Activated naive CD8-positive, alpha-beta T cell treated with anti-CD3 and anti-CD28 coated beads for 36 hours (primary cell): ENCODE data around the gene RSPO3. TPM values are rescaled to one million over a fixed set of nuclear protein-coding genes. Genes with fewer than 3 reads are reported as not detected.
A peak's percentile ranks its signal among the peaks of the same experiment; 100 is the strongest.

Source experiments
- DNase-seq: peaks from one replicate; pipeline ENCODE4 v3.0.0; 2021
- H3K27ac Mint-ChIP-seq: one replicate; pipeline ENCODE4 v1.8.0; 2022; ENCODE audit warnings: mild to moderate bottlenecking, moderate library complexity, mixed read lengths
- H3K27me3 Mint-ChIP-seq: one replicate; pipeline ENCODE4 v1.8.0; 2022; ENCODE audit warnings: mild to moderate bottlenecking, mixed read lengths
- H3K36me3 Mint-ChIP-seq: one replicate; pipeline ENCODE4 v1.8.0; 2021; ENCODE audit warnings: mild to moderate bottlenecking, mixed read lengths
- H3K4me1 Mint-ChIP-seq: one replicate; pipeline ENCODE4 v1.8.0; 2021; ENCODE audit warnings: mixed read lengths
- H3K4me3 Mint-ChIP-seq: one replicate; pipeline ENCODE4 v1.8.0; 2022; ENCODE audit warnings: mild to moderate bottlenecking, moderate library complexity, mixed read lengths
- H3K9me3 Mint-ChIP-seq: one replicate; pipeline ENCODE4 v1.8.0; 2022; ENCODE audit warnings: mixed read lengths
- total RNA-seq, 2 experiments: library from RNA; stranded (reverse); gene quantifications; one replicate each; pipeline ENCODE4 v1.2.3, GENCODE V29; 2021

RSPO3 gene
- total RNA-seq, 2 experiments from 2014 or later, result not detected

DNA sequence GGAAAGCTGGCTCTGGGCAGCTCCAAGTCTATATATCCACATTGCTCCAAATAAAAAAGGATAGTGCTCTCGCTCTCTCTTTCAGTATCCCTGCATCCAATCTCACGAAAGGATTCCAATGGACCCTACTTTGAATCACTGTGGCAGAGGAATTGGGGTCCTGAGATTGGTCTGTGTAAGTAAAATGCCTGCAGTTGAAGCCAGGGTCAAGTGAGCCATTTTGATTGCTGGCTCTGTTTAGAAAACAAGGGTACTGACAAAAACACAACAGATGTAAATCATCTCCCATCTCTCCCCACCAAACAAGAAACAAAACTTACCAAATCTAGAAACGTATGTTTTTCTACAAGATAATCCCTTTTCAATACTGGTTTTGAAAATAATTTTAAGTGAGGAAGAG is 45.6 kb downstream of the RSPO3 start:
- Mint-ChIP-seq H3K4me3 (no peak overlapping the region), H3K9me3 (peaks cover 4% of the 10 kb centered on the region), H3K4me1 (no peaks in the 10 kb centered on the region), H3K36me3 (no peaks in the 10 kb centered on the region), H3K27me3 (peaks cover 11% of the 10 kb centered on the region), H3K27ac (no peak overlapping the region)
- no peak for DNase-seq

DNA sequence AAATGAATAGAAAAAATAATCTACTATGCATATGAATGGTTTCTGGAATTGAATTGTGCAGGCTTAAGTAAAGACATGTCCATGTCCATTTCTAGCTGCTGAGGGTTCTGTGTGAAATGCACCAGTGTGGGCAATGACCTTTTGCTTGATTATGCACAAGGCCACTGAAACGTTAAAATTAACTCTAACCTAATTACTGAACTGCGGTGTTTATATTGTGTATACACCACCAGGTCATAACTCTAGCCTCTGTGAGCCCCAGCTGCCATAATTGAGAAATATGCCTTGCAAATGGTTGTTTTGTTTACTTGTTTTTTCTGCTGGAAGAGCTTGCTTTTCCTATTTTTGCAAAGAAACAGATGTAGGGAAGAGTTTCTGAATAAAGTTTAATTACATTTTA is 46.1 kb downstream of the RSPO3 start:
- Mint-ChIP-seq H3K27ac (no peak overlapping the region), H3K36me3 (no peaks in the 10 kb centered on the region), H3K4me1 (no peaks in the 10 kb centered on the region), H3K4me3 (no peak overlapping the region), H3K27me3 (peaks cover 14% of the 10 kb centered on the region), H3K9me3 (peaks cover 5% of the 10 kb centered on the region)
- DNase-seq, result no peak

DNA sequence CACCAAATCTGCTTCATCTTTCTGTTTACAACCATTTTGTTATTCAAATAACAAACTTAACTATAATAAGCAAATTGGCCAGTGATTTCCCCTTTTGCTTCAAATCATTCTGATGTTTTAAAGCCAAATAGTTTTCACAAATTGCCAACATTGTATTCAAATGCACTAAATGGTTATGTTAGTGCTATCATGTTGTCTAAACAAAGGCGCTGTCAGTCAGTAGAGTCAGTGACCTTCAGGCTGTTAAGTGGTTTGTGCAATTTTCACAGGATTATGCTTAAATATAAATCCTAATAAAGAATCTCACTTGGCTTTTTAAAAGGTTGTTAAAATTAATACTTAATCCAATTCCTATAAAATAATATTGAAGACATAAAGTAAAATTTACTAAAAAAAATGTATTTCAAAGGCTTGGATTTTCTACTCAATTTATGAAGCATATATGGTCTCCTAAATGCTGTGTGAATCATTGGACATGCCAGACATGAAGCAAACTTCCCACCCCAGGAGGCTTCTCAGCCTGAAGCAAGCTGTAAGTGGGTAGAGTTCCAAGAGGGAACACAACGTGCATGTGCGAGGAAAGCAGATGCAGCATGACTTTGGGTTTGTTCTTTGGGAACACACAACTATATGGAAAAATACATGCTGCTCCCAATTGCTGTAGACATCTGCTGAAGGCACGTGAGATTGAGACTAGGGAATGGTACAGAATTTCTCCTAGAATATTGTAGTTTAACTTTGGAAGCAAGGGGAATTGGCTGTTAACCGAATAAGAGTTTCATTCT is 54.9 kb downstream of the RSPO3 start:
- H3K9me3 Mint-ChIP-seq, result peaks cover 4% of the 10 kb centered on the region
- no peak overlapping the region for H3K4me3 Mint-ChIP-seq
- peaks cover 26% of the 10 kb centered on the region for H3K27me3 Mint-ChIP-seq
- H3K4me1 Mint-ChIP-seq, result no peaks in the 10 kb centered on the region
- H3K27ac Mint-ChIP-seq, result no peak overlapping the region
- H3K36me3 Mint-ChIP-seq, result no peaks in the 10 kb centered on the region
- DNase-seq, result no peak

DNA sequence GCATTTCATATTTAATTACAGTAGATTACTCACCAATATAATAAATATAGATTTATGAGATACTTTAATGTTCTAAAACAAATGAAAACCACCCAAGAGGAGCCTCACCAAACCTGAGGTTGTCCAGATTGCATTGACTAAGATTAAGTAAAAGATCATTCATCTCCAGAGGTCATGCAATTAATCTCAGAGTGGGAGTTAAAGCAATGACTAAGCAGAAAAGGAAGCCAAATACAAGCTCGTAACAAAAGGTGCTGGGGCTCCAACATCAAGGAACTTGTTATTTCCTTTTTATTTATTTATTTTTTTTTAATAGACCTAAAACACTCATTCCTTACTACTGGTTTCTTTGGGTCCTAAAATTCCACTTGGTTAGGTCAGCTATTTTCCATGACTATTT is 57.7 kb downstream of the RSPO3 start:
- Mint-ChIP-seq H3K4me3 (no peak overlapping the region), H3K27me3 (peaks cover 18% of the 10 kb centered on the region), H3K27ac (no peak overlapping the region), H3K36me3 (no peaks in the 10 kb centered on the region), H3K4me1 (no peaks in the 10 kb centered on the region), H3K9me3 (no peaks in the 10 kb centered on the region)
- DNase-seq, result no peak

DNA sequence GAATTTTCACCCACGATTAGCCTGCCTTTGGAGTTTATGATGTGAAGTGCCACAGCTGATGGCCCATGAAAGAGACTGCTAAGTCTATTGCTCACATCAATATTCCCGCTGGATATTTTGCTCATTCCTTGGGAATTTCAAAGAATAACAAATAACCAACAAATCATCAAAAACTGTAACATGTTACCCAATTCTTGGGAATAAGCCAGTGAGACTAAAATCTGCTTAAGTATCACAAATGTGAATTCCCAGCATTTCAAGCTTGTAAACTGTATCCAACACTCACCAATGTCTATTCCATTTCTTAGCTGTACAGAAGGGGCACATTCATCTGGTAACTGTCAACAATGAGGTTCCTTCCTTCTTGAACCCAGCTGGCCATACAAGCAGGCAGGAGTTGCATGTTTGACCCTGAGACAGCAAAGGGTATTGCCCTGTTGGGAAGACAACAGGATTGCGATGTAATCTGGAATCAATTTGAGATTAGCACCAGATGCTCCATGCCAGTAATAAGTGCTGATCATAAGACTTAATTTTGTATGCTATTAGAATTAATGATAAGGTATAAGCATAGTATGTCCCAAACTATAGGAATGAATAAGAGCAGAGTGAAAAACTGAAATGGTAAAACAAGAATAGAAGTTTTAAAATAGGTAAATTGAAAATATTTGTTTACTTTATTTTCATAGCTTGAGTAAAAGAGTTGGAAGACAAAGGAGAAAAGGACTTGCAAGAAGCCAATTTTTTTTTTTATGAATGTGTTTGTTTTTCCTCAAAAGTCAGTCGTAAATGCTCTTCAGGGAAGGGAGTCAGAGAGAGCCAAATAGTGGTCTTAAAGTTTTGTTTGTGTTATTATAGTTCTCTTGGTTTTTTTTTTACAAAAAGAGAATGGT is 58.8 kb downstream of the RSPO3 start:
- no peaks in the 10 kb centered on the region for H3K36me3 Mint-ChIP-seq
- H3K4me1 Mint-ChIP-seq, result no peaks in the 10 kb centered on the region
- no peaks in the 10 kb centered on the region for H3K9me3 Mint-ChIP-seq
- DNase-seq, result no peak
- peaks cover 23% of the 10 kb centered on the region for H3K27me3 Mint-ChIP-seq
- no peak overlapping the region for H3K27ac Mint-ChIP-seq
- no peak overlapping the region for H3K4me3 Mint-ChIP-seq

DNA sequence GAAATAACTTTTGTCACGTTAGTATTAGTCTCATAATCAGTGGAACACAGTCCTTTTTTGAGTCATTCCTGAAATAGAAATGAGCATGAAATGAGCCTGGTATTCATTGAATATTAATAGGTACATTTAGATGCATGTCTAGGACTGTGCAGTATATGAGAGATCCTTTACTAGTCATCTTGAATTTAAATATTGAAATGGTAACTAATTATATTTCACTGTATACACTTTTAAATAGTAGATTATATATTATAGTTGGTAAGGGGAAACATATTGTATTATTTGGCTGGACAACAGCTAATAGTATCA is 59.4 kb downstream of the RSPO3 start:
- Mint-ChIP-seq H3K4me1 (no peaks in the 10 kb centered on the region), H3K27me3 (peaks cover 23% of the 10 kb centered on the region), H3K9me3 (no peaks in the 10 kb centered on the region), H3K27ac (no peak overlapping the region), H3K36me3 (no peaks in the 10 kb centered on the region), H3K4me3 (no peak overlapping the region)
- no peak for DNase-seq

DNA sequence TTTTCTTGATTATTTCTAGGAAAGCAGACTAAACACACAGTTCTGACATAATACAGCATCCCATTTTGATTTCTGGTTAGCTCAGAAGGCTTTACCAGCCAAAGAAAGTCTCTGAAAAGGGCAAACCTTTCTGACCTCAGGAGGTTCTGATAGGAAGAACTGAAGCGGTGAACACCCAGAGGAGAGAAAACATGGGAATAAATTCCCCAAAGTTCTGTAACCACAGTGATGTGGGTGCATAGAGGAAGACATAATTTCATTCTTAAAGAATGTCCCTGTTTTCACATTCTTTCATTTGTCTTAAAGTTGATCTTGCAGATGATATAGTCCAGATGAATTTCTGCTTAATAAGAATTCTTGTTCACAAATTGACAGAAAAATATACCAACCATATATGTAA is 60.3 kb downstream of the RSPO3 start:
- no peak for DNase-seq
- H3K27me3 Mint-ChIP-seq, result peaks cover 23% of the 10 kb centered on the region
- H3K36me3 Mint-ChIP-seq, result no peaks in the 10 kb centered on the region
- H3K4me3 Mint-ChIP-seq, result no peak overlapping the region
- H3K4me1 Mint-ChIP-seq, result no peaks in the 10 kb centered on the region
- H3K9me3 Mint-ChIP-seq, result no peaks in the 10 kb centered on the region
- no peak overlapping the region for H3K27ac Mint-ChIP-seq

DNA sequence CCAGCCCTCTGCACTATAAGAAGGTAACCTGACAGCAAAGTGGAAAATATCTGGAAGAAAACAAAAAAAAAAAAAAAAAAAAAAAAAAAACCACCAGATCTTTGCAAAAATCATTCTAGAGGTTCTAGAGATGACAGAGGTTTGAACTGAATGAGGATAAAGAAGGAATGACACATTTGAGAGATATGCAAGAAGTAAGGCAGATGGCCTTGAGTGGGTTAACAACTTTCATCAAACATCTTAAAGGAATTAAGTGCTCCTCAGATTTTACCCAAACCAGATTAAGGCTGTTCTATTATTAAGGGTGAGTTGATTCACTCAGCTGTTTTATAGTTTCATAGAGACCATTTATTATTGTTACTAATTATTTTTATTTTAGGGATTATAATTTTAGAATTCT is 62.0 kb downstream of the RSPO3 start:
- no peak overlapping the region for H3K27ac Mint-ChIP-seq
- H3K27me3 Mint-ChIP-seq, result peaks cover 22% of the 10 kb centered on the region
- H3K4me1 Mint-ChIP-seq, result no peaks in the 10 kb centered on the region
- H3K9me3 Mint-ChIP-seq, result no peaks in the 10 kb centered on the region
- no peak for DNase-seq
- H3K4me3 Mint-ChIP-seq, result no peak overlapping the region
- no peaks in the 10 kb centered on the region for H3K36me3 Mint-ChIP-seq

DNA sequence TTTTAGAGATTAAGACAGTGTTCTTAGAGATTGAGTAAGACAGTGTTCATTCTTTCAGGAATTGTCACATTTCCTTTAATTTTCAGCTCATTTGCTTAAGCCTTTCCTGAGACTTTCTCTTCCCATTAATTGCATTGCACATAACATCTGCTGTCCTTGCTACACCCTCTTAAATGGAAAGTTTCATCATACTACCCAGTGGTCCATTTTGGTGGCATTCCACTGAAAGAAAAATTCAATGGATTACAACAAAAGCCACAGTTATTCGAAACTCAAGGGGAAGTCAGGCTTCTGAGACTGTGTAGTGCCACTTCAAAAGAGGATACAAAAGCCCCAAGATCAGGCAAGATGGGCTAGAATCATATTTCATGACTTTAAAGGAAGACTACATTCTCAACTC is 64.0 kb downstream of the RSPO3 start:
- no peak for DNase-seq
- Mint-ChIP-seq H3K27me3 (peaks cover 15% of the 10 kb centered on the region), H3K9me3 (no peaks in the 10 kb centered on the region), H3K4me3 (no peak overlapping the region), H3K4me1 (no peaks in the 10 kb centered on the region), H3K36me3 (no peaks in the 10 kb centered on the region), H3K27ac (no peak overlapping the region)

DNA sequence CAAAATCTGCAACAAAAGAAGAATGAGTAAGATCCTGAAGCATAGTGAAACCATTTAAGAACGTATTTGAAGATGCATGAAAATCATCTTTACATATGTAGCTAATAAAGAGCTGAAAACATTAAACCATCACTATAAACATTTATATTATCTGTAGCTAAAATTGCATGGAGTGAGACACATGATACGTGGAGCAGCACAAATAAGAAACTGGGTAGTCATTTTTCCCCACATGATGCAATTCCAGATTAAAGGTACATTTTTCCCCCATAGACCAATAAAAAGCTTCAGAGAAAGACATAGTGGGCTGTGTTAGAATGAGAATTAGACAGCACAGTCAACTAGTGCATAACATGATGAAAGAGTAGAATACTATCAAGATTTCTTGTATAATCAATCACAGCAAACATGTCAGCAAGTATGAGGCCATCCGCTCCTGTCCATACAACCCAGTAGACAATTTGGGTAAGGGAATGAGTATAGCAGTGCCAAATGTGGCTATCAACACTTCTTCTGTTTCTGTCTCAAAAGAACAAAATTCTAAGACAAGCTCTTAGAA is 67.0 kb downstream of the RSPO3 start:
- Mint-ChIP-seq H3K9me3 (no peaks in the 10 kb centered on the region), H3K4me1 (no peaks in the 10 kb centered on the region), H3K27ac (no peak overlapping the region)

DNA sequence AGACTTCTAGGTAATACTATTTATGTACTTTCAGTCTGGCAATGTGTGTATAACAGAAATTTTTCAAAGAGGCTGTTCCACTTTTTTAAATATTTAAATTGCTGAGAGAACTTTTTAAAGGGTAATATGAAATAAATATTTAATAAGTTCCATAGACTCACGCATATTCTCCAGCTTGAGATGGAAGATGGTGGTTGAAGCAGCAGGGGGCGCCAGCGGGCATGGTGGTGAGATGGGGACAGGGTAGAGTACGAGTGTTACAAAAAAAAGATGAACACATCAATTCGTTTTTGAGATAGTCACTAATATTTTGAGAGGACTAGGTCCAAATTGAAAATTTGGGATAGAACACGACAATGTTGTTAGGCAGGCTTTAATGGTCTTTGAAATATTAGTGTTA is 68.4 kb downstream of the RSPO3 start:
- peak; percentile 64 for DNase-seq
- no peak overlapping the region for H3K27ac Mint-ChIP-seq
- H3K4me3 Mint-ChIP-seq, result no peak overlapping the region
- no peaks in the 10 kb centered on the region for H3K9me3 Mint-ChIP-seq
- peaks cover 6% of the 10 kb centered on the region for H3K27me3 Mint-ChIP-seq
- no peaks in the 10 kb centered on the region for H3K4me1 Mint-ChIP-seq
- no peaks in the 10 kb centered on the region for H3K36me3 Mint-ChIP-seq

More for the DNA sequence above, 67.0 kb downstream of the RSPO3 start:
- Mint-ChIP-seq H3K4me3 (no peak overlapping the region), H3K27me3 (peaks cover 10% of the 10 kb centered on the region), H3K36me3 (no peaks in the 10 kb centered on the region)
- DNase-seq, result no peak

DNA sequence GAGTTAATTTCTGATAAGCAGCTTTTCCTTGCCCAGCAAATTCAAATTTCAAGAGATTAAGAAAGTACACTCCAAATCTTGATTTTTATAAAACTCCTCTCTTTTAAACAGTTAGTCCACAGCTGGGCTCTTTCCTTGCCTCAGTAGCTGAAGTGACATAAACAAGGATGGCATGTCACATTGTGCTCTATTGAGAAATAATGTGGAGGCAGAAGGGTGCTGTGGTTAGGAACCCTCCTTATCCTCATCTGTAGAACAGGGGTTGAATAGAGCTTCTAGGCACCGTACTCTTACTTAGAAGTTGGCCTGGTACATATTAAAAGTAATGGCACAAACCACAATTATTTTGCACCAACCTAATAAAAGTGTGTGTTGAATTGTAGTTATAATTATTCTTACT is 70.3 kb downstream of the RSPO3 start:
- Mint-ChIP-seq H3K27ac (no peak overlapping the region), H3K27me3 (peaks cover 6% of the 10 kb centered on the region), H3K4me1 (no peaks in the 10 kb centered on the region), H3K36me3 (no peaks in the 10 kb centered on the region), H3K9me3 (no peaks in the 10 kb centered on the region), H3K4me3 (no peak overlapping the region)
- DNase-seq, result no peak

DNA sequence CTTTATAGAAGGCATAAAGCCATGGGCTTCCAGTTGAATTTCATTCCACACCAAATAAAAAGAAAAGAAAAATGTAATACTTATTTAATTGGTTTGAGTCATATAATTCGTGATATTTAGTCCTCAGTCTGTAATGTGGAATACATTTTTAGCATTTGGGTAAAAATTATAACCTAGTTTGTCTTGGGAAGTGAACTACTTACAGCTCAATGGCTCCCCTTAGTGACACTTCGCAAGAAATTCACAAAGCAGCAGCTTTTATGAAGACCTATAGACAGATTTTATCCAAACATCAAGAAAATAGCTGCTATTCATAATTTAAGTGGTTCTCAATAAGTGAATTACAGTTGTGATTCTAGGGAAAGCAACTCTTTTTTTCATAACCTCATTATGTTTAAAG is 72.1 kb downstream of the RSPO3 start:
- peaks cover 6% of the 10 kb centered on the region for H3K27me3 Mint-ChIP-seq
- no peak for DNase-seq
- no peak overlapping the region for H3K4me3 Mint-ChIP-seq
- H3K4me1 Mint-ChIP-seq, result no peaks in the 10 kb centered on the region
- no peak overlapping the region for H3K27ac Mint-ChIP-seq
- no peaks in the 10 kb centered on the region for H3K9me3 Mint-ChIP-seq
- H3K36me3 Mint-ChIP-seq, result no peaks in the 10 kb centered on the region

DNA sequence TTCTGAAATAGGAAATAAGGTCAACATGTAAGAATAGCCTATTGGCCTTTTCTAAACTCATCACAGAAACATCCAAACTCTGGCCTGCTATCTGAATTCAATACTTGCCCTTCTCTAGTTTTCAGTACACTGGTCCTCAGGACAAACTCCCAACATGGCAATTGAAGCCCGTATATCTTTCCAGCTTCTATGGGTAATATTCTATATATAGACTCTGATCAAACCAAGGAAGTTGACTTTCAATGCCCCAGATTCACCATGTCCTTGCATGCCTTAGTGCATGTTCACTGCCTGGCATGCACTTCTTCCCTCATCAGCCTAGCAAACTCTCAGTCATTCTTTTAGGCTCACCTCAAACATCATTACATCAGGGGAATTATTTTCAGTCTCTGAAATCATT is 73.2 kb downstream of the RSPO3 start:
- no peaks in the 10 kb centered on the region for H3K4me1 Mint-ChIP-seq
- no peak for DNase-seq
- no peak overlapping the region for H3K27ac Mint-ChIP-seq
- H3K27me3 Mint-ChIP-seq, result peaks cover 3% of the 10 kb centered on the region
- H3K9me3 Mint-ChIP-seq, result no peaks in the 10 kb centered on the region
- H3K36me3 Mint-ChIP-seq, result no peaks in the 10 kb centered on the region
- H3K4me3 Mint-ChIP-seq, result no peak overlapping the region

DNA sequence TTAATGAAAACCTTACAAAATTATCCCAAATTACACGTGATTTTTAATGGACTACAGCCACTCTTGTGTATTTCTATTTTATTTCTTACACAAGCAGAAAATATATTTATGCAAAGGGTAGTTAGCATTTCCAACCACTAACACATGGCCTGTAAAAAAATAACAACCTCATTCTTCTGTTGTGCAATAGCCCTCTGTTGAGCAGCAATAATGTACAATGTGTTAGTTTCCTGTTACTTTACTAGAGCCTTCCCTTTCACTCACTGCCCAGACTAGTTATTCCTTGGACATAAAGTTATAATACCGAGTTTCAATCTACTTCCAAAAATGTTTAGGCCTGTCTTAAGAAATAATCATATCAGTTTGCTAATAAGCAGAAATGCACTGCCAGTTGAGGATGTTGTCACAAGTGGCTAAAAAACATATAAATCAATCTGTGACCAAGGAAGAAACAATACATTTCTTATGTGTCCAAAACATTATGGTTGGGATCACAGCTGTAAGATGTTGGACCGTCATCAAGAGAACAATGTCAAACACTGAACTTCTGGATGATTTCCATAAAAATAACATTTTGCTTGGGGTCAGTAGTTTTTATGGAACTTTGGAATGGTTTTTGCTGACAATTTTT is 74.6 kb downstream of the RSPO3 start:
- Mint-ChIP-seq H3K4me3 (no peak overlapping the region), H3K36me3 (no peaks in the 10 kb centered on the region), H3K9me3 (no peaks in the 10 kb centered on the region), H3K27me3 (no peaks in the 10 kb centered on the region), H3K27ac (no peak overlapping the region), H3K4me1 (no peaks in the 10 kb centered on the region)
- no peak for DNase-seq
